Measurements from ENCODE around the gene KDM7A.

KDM7A gene

GRCh38 chr7:140035400-140036223 lies 141.2 kb downstream of the KDM7A start:
- TF ChIP-seq CTCF (IDR thresholded peaks at IDR 0.05), result no peak

All from LNCAP (cell line).